Mesenteric fat pad (tissue), 1 donor: Measurements from ENCODE around the gene TRAF1. TPM values are rescaled to one million over a fixed set of nuclear protein-coding genes. Genes with fewer than 3 reads are reported as not detected.
"Not testable (repeated sequence)": the region's sequence is repeated elsewhere in the genome, so short reads cannot be mapped to it uniquely, and the experiment has no call there.

Experiments
- DNase-seq: peaks from one replicate; pipeline ENCODE4 v3.0.0-alpha.2; 2020; ENCODE audit warnings: low spot score
- long read RNA-seq: library from polyadenylated mRNA; unstranded; transcript quantifications from one replicate; pipeline ENCODE4 v2.0.0, GENCODE V29; 2020
- total RNA-seq: library from RNA; stranded (reverse); fragmentation: NEBNext Ultra II Directional; extraction: Animal tissue kit (Norgen Biotek cat#: 25700); gene quantifications from one replicate; pipeline ENCODE4 v1.2.1, GENCODE V29; 2021
- donor health status: DM: yes; HTN: yes; CAD: no.

TRAF1 gene
- 1.6 TPM for total RNA-seq
- long read RNA-seq, partial matches to known transcripts: 0 of 1 reads
- long read RNA-seq, other reads (novel, unspliced or antisense): 1 of 1 reads

- DNase-seq: no peak
Measured at GRCh38 chr9:120926397-120926928, at the start of gene TRAF1. TRAF1 (minus strand) TSS chr9:120926796; CDS start chr9:120926075, 721 bp downstream.

DNA sequence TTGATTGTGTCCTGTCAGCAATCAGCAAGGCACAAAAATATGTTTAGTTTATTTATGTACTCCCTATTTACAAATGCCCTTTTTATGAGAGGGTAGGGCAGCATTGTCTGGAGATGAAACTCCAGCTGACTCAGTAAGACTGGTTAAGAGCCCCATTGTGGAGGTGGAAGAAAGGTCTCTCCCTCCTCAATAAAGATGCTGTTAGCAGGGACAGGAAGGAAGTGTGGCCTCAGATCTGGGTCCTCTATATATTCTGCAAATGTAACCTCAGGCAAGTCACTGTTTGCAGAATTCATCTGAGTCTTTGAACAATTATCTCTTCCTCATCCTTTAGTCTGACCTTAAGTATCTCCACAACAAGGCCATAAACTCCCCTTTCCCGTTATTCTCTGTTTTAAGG, 48.3 kb upstream of the TRAF1 start:
- DNase-seq: no peak

DNA sequence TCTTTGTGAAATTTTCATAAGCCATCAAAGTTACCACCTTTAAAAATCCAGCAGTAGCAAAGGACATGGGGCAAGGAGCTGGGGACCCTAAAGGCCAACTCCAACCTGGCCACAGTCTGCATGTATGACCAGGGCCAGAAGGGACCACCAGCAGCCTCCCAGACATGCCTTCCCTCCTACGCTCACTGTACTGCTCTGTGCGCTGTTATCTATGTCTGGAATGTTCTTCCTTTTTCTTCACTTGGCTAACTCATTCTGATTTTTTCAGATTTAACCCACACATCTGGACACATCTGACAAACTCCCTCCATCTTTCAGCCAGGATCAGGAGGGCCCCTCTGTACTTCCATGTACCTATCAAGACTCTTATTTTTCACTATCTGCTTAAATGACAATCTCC, 47.6 kb upstream of the TRAF1 start:
- no peak for DNase-seq

- no peak for DNase-seq
Measured at GRCh38 chr9:120971938-120972337, 45.3 kb upstream of the TRAF1 start.

DNA sequence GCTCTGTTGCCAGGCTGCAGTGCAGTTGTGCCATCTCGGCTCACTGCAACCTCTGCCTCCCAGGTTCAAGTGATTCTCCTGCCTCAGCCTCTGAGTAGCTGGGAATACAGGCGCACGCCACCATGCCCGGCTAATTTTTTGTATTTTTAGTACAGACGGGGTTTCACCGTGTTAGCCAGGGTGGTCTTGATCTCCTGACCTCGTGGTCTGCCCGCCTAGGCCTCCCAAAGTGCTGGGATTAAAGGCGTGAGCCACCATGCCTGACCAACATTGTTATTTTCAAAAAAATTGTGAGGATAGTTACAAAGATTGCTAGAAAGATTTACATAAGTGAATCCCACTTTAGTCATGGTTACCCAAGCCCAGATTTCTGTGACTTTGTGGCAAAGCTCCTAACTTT, 44.9 kb upstream of the TRAF1 start:
- not testable (repeated sequence) for DNase-seq

GRCh38 chr9:120970244-120970643, 43.6 kb upstream of the TRAF1 start:
- DNase-seq: no peak

GRCh38 chr9:120966013-120966369, 39.4 kb upstream of the TRAF1 start:
- DNase-seq: no peak

GRCh38 chr9:120965344-120966012, 38.9 kb upstream of the TRAF1 start:
- DNase-seq: no peak

GRCh38 chr9:120961936-120962335, 35.3 kb upstream of the TRAF1 start:
- no peak for DNase-seq

- no peak for DNase-seq
Measured at GRCh38 chr9:120960001-120960400, 33.4 kb upstream of the TRAF1 start.

DNA sequence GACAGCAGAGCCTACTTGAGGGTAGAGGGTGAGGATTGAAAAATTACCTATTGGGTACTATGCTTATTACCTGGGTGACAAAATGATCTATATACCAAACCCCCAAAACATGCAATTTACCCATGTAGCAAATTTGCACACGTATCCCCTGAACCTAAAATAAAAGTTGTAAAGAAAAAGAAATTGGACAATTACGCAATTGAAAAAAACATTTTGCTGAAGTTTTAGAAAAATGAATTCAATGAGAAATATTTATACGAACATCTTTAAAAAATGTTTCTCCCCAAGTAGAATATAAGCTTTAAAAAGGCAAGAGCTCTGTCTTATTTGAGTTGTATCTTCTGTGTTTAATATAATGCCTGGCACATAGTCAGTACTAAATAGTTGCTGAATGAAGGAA, 30.3 kb upstream of the TRAF1 start:
- no peak for DNase-seq

GRCh38 chr9:120951960-120952618, 25.5 kb upstream of the TRAF1 start:
- no peak for DNase-seq

DNA sequence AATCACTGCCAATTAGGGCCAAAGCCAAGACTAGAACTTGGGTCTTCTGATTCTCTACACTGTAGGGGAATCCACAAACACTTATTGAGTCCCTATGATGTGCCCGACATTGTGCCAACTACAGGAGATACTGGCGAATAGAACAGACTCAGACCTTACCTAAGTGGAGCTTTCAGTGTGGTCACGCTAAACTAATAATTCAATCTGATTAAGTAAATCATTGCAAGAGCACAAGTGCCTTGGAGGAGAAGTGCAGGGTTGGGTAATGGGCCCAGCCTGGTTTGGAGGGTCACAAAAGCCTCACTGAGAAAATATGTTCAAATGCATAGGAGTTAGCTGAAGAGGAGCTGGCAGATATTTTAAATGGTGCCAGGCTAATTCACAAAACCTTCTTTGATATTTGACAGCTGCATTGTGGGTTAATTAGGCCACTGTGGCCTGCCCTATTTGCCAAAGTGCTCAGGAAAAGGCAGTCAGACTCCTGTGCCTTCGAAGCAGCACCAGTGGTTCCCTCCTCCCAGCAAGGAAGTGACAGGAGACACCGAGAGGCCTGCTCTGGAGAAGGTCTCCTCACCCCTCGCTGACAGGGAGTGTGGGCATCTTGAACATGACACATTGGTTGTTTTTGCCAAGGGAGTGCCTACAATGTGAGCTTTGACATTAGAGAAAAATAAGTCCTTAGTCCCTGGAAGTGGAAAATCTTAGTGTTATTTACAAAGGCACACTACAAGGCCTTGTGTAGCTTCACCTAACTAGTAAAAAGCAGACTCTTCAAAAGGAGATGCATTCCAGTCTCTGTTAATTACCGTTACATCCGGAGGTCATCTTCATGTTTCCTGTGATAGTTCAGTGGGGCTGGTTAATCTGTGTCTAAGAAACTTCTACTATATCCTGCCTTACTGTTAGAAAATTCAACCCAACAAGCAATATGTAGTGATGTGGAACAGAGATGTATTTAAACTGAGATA, 24.1 kb upstream of the TRAF1 start:
- no peak for DNase-seq

DNA sequence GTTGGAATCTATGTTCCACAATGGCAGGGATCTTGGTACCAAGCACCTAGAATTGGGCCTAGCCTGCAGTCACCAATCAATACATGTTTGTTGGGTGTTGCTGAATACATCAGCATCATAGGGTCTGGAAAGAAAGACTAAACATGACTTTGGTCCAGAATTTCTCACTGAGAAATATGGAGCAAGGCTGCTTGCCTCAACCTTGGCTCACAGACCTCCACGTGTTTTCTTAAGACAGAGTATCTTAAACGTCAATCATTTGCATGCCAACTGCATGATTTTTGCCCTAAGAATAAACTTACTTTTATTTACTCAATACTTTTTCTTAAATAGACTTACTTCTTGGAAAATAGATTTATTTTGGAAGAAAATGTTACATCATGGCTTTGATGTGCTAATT, 22.7 kb upstream of the TRAF1 start:
- no peak for DNase-seq

DNA sequence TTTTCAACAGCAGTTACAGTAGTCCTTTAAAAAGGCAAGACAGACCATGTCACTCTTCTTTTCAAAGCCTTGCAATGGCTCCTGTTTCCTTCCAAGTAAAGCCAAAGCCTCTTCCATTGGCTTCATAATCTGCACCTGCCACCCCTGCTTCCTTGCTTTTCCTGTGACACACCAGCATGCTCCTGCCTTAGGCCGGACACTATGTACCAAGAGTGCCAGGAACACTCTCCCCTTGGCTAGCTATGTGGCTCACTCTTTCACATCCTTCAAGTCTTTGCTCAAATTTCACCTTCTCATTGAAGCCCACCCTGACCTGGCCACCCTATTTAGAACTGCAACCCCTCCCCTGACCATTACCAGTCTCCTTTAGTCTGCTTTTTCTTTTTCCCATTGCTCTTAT, 22.2 kb upstream of the TRAF1 start:
- peak; percentile 43 for DNase-seq

DNA sequence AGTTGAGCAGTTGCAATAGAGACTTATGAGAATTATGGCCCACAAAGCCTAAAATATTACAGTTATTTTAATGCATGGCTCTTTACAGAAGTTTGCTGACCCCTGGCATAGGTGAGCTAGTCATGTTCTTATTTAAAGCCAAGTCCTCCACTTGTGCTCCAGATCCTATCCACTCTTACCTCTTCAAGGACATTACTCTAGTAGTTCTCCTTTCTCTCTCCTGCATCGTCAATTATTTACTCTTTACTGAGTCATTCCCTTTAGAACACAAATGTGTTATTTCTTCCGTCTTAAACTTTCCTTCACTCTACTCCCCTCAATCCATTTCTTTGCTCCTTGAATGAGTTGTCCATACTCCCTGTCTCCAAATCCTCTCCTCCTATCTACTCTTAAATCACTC, 20.6 kb upstream of the TRAF1 start:
- DNase-seq: no peak

DNA sequence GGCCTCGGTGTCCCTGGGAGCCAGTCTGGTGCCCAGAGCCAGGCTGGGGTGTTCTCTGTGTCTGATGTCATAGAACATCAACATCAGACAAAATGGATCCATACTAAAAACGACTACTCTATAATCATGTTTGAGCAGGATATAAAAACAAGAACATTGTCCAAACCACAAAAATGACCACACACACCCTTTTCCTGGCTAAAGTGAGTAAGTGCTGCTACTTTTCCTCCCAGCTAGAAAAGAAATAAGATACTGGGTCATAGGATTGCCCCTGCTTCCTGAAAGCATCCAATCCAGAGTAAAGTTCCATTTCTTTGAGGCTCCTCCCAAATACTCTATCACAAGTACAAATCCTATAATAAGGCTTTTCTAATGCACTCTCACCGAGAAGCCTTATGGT, 19.7 kb upstream of the TRAF1 start:
- no peak for DNase-seq

- DNase-seq: no peak
Measured at GRCh38 chr9:120944948-120945347, 18.4 kb upstream of the TRAF1 start.

GRCh38 chr9:120944434-120944843, 17.8 kb upstream of the TRAF1 start:
- no peak for DNase-seq

- DNase-seq: no peak
Measured at GRCh38 chr9:120942186-120943001, 15.8 kb upstream of the TRAF1 start.
